ENCODE data around the gene SNRPD1.

- TF ChIP-seq CTCF (IDR thresholded peaks at IDR 0.05) (no peak), REST (IDR thresholded peaks at IDR 0.05; ENCODE audit: insufficient read depth in 1 of 2, low read depth in 2 of 2, low read length in 1 of 2) (no peak)
Observed at GRCh38 chr18:21663578-21663977, 51.5 kb downstream of the SNRPD1 start.

Data from Panc1 (cell line).